GM12891 (cell line): ENCODE measurements around the gene N4BP2.
A peak's percentile ranks its signal among the peaks of the same experiment; 100 is the strongest.

ENCODE experiments used
- DNase-seq: peaks from one replicate; pipeline ENCODE4 v3.0.0; 2011; ENCODE audit warnings: low spot score; ENCODE audit not compliant: insufficient read length
- FAIRE-seq: peaks from 2 replicates; lab custom pipeline; 2011; peaks lifted over from hg19 to GRCh38; lab: Jason Lieb, UNC
- PAX5 ChIP-seq: IDR thresholded peaks from 2 replicates; pipeline ENCODE4 v1.6.1; 2011; ENCODE audit warnings: low read length, moderate library complexity, mild to moderate bottlenecking; ENCODE audit not compliant: insufficient read depth, severe bottlenecking
- POLR2A ChIP-seq: IDR thresholded peaks from 2 replicates; pipeline ENCODE4 v1.6.1; 2011; ENCODE audit warnings: low read depth, low read length, control low read depth
- POLR2AphosphoS5 ChIP-seq: IDR thresholded peaks from 2 replicates; pipeline ENCODE4 v1.6.1; 2011; ENCODE audit warnings: low read depth, low read length, control low read depth
- POU2F2 ChIP-seq: IDR thresholded peaks from 2 replicates; pipeline ENCODE4 v1.6.1; 2011; ENCODE audit warnings: low read depth, mild to moderate bottlenecking, control low read depth, low read length, moderate library complexity
- SPI1 ChIP-seq: IDR thresholded peaks from 2 replicates; pipeline ENCODE4 v1.6.1; 2011; ENCODE audit warnings: low read depth, low read length, control low read depth
- TAF1 ChIP-seq: IDR thresholded peaks from 2 replicates; pipeline ENCODE4 v1.6.1; 2011; ENCODE audit warnings: low read depth, low read length, control low read depth

Gene N4BP2

DNA sequence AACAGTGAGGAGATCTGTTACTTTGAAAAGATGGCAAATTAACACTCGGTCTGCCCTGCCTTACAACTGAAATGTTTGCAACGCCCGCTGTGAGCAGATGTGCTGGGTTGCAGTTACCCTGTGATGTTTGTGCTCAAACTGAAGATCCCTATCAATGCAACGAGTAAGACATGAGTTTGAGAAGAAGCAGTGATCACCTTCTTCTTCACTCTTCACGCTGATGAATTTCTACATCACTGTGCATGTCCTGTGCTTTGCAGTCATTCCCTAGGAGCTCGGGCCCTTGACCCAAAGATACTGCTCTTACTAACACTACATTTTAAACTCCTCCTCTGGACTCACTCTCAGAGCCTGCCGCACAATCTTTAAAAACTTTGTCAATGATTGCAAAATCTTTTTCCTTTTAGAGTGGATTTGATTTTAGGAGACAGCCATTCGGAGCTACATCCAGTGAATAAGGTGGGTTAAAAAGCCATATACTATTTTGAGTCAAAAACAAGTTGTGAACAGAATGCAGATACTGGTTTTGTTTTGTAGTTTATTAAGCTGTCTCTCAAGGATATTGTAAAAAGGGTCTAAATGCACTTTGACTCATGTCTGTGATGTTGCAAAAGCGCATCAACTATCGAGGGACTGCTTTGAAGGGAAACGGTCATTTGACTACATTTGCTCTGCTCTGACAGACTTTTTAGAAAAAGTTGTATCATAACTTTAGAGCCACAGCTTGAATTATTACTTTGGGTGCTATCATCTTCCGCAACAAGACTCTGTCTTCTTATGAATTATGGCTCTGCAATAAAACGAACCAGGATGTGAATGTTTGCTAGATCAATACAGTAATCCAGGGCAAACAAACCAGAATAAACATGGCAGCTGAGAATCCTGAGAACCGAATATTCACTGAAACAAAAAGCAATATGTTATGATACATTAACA lies 134.5 kb downstream of the N4BP2 start:
- no peak for DNase-seq
- no peak for TF ChIP-seq PAX5
- no peak for TF ChIP-seq TAF1
- TF ChIP-seq SPI1 = no peak
- TF ChIP-seq POLR2A = no peak
- no peak for TF ChIP-seq POLR2AphosphoS5
- TF ChIP-seq POU2F2 = no peak
- peak; percentile 72 for FAIRE-seq

DNA sequence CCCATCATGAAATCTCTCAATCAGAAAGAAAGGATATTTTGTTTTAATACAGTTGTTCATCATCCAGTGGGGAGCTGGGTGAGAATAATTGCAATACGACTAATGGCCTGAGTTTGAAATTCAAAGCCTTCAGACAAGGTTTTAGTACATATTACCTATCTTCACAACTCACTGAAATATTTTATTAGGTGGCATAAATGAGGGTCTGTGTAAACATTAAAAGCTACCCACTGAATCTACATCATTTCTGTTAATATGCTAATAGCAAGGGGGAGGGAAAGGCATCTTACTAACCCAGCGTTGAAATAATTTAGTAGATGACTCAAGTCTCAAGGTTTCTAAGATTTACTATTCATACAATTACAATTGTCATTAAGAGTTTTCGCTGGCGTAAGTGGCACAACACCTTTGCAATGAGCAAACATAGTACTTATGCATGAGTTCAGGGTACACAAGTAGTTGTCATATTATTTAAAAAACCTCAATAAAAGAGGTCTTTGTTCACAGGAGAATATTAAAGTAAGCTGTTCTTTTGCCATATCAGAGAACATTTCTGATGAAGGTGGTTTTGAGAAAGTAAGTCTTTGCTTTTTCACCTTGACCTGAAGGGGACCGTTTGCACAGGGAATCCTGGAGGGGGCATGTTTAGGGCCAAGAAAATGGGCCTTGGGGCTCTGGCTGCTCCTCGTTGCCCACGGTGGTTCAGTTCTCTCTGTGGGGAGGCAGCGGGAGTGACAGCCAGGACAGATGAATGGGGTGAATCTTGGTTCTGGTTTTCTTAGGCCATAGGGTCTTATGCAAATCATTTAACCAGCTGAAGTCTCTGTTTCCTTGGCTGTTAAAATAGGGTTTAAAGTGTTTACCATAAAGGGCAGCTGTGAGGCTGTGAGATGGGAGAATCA lies 135.7 kb downstream of the N4BP2 start:
- no peak for FAIRE-seq
- TF ChIP-seq SPI1 (no peak), POLR2A (peak; percentile 80), PAX5 (no peak), POU2F2 (peak; percentile 90), POLR2AphosphoS5 (peak; percentile 81)
- no peak for DNase-seq

DNA sequence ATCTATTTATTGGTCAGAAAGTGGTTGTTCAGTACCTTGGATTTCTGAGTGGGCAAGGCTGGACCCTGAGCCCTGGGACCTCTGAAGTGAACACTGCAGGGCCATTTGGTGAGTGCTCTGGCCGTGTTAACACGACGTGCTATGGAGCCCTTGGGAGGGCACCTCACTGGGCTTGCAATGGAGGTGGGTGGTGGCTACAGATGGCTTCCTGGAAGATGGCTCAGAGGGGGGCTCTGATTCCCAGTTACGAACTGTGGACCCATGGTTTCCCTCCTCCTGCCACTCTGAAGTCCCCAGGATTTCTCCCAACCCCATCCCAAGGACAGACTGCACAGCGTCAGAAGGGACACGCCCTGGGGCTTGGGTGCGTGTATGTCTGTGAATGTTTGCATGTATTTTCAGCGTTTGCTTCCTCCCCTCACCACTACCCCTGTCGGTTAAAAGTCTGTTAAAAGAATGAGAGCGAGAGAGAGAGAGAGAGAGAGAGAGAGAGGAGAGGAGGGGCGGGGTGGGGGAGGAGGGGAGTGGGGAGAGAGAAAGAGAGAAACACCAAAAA lies 136.4 kb downstream of the N4BP2 start:
- TF ChIP-seq SPI1 (no peak), POLR2A (peak; percentile 24; the same call in 1 of the 2 replicates)
- FAIRE-seq (peak; percentile 92), DNase-seq (no peak)

DNA sequence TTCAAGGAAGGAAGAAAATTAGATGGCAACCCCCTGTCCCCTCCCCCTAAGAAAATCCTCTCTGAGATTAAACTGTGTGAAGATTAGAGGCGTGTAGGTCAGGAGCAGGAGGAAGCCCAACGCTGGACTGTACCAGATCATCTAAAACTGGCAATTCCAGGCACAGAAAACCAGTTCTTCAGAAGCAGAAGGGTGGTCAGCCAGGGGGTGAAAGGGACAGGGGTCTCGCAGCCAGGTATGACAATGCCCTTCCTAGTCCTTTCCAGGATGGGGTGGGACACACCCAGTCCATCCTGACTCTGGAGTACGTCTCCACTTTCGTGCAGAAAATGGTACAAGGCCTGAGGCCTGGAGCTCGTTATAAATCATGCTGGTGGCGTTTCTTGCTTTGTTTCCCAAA lies 136.9 kb downstream of the N4BP2 start:
- TF ChIP-seq POU2F2 (no peak), POLR2AphosphoS5 (no peak; the same call in 1 of the 2 replicates), PAX5 (no peak), SPI1 (no peak), TAF1 (no peak), POLR2A (no peak)
- DNase-seq (no peak), FAIRE-seq (peak; percentile 78)

DNA sequence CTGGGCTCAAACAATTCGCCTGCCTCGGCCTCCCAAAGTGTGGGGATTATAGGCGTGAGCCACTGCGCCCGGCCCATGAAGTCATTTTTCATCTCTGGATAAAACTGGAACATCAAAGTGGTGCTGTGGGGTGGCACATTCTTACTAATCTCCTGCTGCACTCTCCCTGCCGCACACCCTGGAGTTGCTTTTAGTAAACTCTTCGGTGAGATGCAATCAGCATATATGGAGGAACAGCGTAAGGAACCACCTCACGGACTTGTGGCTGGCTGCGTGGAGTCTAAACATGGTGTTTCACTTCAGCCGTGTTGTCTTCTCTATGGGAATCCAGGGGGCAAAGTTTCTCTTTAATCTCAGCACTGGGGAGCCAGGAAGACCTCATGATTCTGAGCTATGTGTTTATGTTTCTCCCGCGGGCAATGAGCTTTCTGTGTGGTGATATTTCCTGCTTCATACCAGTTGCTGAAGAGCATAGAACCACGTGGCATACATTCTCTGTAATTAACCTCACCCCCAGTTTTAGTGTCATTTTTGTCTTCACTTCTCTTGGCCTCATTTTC lies 138.0 kb downstream of the N4BP2 start:
- DNase-seq (no peak), FAIRE-seq (peak; percentile 89)
- peak; percentile 59; the same call in 1 of the 2 replicates for TF ChIP-seq POU2F2
- no peak for TF ChIP-seq SPI1
- peak; percentile 44 for TF ChIP-seq POLR2AphosphoS5
- TF ChIP-seq PAX5 = no peak
- peak; percentile 74; the same call in 1 of the 2 replicates for TF ChIP-seq TAF1
- TF ChIP-seq POLR2A = peak; percentile 80

DNA sequence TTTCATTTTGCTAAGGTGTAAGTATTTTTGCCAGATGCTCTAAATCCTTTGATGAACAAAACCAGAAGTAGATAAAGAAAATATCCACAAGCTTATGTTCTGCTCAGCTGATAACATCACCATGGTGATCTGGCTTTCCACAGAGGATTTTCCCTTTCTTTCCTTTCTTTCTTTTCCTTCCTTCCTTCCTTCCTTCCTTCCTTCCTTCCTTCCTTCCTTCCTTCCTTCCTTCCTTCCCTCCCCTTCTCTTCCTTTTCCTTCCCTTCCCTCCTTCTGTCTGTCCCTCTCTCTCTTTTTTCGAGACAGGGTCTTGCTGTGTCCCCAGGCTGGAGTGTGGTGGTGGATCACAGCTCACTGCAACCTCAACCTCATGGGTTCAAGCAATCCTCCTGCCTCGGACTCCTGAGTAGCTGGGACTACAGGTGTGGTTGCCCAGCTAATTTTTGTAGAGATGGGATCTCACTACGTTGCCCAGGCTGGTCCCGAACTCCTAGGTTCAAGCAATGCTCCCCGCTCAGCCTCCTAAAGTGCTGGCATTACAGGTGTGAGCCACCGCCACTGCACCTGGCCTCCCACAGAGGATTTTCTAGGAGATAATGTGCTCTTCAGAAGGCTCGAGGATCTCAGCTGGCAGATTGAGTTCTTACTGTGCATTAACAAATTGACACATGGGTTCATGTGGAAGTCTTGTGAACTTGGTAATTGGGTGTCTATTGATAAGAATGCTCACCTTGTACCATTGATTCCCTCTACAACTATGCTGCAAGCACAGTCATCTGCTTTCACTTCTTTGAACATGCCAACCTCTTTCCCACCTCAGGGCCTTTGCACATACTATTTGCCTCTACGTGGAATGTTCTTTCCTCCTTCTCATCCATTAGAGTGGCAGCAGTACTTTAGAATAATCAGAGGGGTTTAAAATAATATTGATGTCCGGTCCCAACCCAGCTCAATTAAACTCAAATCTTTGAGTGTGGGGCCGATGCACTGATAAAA lies 138.8 kb downstream of the N4BP2 start:
- DNase-seq (no peak), FAIRE-seq (peak; percentile 82)

DNA sequence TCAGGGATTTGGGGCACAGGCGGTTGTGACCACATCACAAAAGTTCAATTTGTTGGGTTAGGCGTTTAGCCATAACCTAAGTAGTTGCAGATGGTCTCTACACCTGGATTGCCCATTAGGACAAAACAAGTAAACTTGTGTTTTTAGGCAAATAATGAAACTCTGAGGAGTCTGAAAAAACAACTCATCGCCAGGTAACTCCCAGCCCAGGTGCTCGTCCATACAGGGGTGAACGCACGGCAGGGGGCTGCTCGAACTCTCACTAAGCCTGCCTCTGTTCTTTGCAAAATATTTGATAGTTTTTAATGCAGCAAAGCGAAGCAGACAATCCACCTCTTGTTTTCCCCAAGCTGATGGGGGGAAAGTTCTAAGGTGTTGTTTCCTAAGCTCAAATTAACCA lies 139.6 kb downstream of the N4BP2 start:
- no peak for TF ChIP-seq POU2F2
- no peak for TF ChIP-seq TAF1
- no peak for TF ChIP-seq POLR2AphosphoS5
- TF ChIP-seq PAX5 = no peak
- peak; percentile 9 for FAIRE-seq

More for the DNA sequence above, 138.8 kb downstream of the N4BP2 start:
- TF ChIP-seq POU2F2 (no peak), POLR2A (no peak), PAX5 (no peak), TAF1 (no peak), SPI1 (no peak), POLR2AphosphoS5 (no peak)

More for the DNA sequence above, 139.6 kb downstream of the N4BP2 start:
- no peak for DNase-seq
